Aorta (tissue), 5 donors: Measurements from ENCODE around the gene ZCWPW1. TPM values are rescaled to one million over a fixed set of nuclear protein-coding genes. Genes with fewer than 3 reads are reported as not detected.
"Not testable (repeated sequence)": the region's sequence is repeated elsewhere in the genome, so short reads cannot be mapped to it uniquely, and the experiment has no call there.

Experiments used
- ATAC-seq: fragments of 200-7000 bp; cut with Tn5 transposase; one replicate; pipeline ENCODE4 v1.9.1; 2022; ENCODE audit warnings: moderate library complexity; ENCODE audit not compliant: low FRiP score
- DNase-seq, 2 donors: peaks; one replicate each; pipeline ENCODE4 v3.0.0-alpha.2; 2020
- H3K27ac ChIP-seq, 2 donors: one replicate each; pipeline ENCODE4 v1.5.1; 2013; ENCODE audit warnings: low read length in 2 of 2, mild to moderate bottlenecking in 2 of 2, moderate library complexity in 2 of 2, control low read depth in 1 of 2, inconsistent platforms in 1 of 2, low read depth in 1 of 2
- H3K27me3 ChIP-seq, 2 donors: one replicate each; pipeline ENCODE4 v1.6.1; 2013; ENCODE audit warnings: control low read depth in 1 of 2, low read length in 1 of 2, mild to moderate bottlenecking in 1 of 2, moderate library complexity in 1 of 2; ENCODE audit not compliant: insufficient read depth in 2 of 2, control insufficient read depth in 1 of 2
- H3K36me3 ChIP-seq, 2 donors: one replicate each; pipeline ENCODE4 v1.6.1; 2013; ENCODE audit warnings: control low read depth in 1 of 2, low read length in 1 of 2, mild to moderate bottlenecking in 1 of 2; ENCODE audit not compliant: insufficient read depth in 2 of 2, control insufficient read depth in 1 of 2
- H3K4me1 ChIP-seq, 2 donors: one replicate each; pipeline ENCODE4 v1.6.1; 2013; ENCODE audit warnings: low read length in 2 of 2, control low read depth in 1 of 2, mild to moderate bottlenecking in 1 of 2, moderate library complexity in 1 of 2; ENCODE audit not compliant: insufficient read depth in 2 of 2, control insufficient read depth in 1 of 2
- H3K4me3 ChIP-seq, 2 donors: one replicate each; pipeline ENCODE4 v1.5.1; 2013; ENCODE audit warnings: low read length in 2 of 2, control low read depth in 1 of 2, mild to moderate bottlenecking in 1 of 2
- H3K9me3 ChIP-seq: one replicate; pipeline ENCODE4 v1.6.1; 2013; ENCODE audit warnings: mild to moderate bottlenecking, low read length; ENCODE audit not compliant: control insufficient read depth
- WGBS, 2 donors: extraction: QIAGEN DNeasy Blood & Tissue Kit; methylation state at CpG; one replicate each; pipeline ENCODE4 v1.1.7; 2013; 5-methylcytosine and 5-hydroxymethylcytosine counted together
- intact Hi-C, 2 donors: fragments of 100-400 bp; cut with DNase I; formaldehyde crosslinking; loops; one replicate each; pipeline versions ENCODE4 v1.14.2 to v1.15.0; 2022
- polyA plus RNA-seq, 2 donors: library from polyadenylated mRNA; stranded (reverse); fragments of 200-250 nt; gene quantifications; one replicate each; pipeline ENCODE4 v1.2.3, GENCODE V29; 2013
- total RNA-seq, 2 donors: library from RNA; stranded (reverse); fragmentation: NEBNext Ultra II Directional; extraction: Animal tissue kit (Norgen Biotek cat#: 25700); gene quantifications; one replicate each; pipeline ENCODE4 v1.2.1, GENCODE V29; 2021
- donor health status: healthy with polysubstance abuse.
- donor health status: Bipolar disorder and iron deficiency.
- donor health status: DM: no; HTN: no; CAD: no.
- donor health status: DM: no; HTN: no; CAD: no.
- donor health status: DM: yes; HTN: yes; CAD: no.

ZCWPW1 gene
- total and polyA plus RNA-seq, 4 donors: 2.2 to 18.7 (median 4.2) TPM

GRCh38 chr7:100370746-100371145 lies 57.8 kb downstream of the ZCWPW1 start:
- no peak overlapping the region for H3K27ac ChIP-seq
- ATAC-seq: no peak
- no peaks in the 10 kb centered on the region for H3K9me3 ChIP-seq
- DNase-seq: peak in 1 of 2 donors; percentile 30
- intact Hi-C loops: no loop called here
- no peaks in the 10 kb centered on the region for H3K36me3 ChIP-seq
- H3K27me3 ChIP-seq: no peaks in the 10 kb centered on the region
- no peak overlapping the region for H3K4me3 ChIP-seq
- H3K4me1 ChIP-seq: no peaks in the 10 kb centered on the region
- 69 to 73% methylated on average over 6 of the region's 6 CpGs for WGBS, 2 donors

- H3K27ac ChIP-seq: no peak overlapping the region
- 10 to 19% methylated on average over 4 of the region's 4 CpGs for WGBS, 2 donors
- H3K4me3 ChIP-seq: no peak overlapping the region
- H3K9me3 ChIP-seq: no peaks in the 10 kb centered on the region
- intact Hi-C loops: no loop called here
- no peaks in the 10 kb centered on the region for H3K36me3 ChIP-seq
- no peaks in the 10 kb centered on the region for H3K27me3 ChIP-seq
- no peaks in the 10 kb centered on the region for H3K4me1 ChIP-seq
- peak in 1 of 2 donors; percentile 24 for DNase-seq
- ATAC-seq: no peak
Observed at GRCh38 chr7:100370303-100370702, 58.2 kb downstream of the ZCWPW1 start.

- Histone ChIP-seq H3K4me3 (no peak overlapping the region), H3K9me3 (no peaks in the 10 kb centered on the region), H3K36me3 (no peaks in the 10 kb centered on the region), H3K27ac (no peak overlapping the region), H3K4me1 (no peaks in the 10 kb centered on the region), H3K27me3 (no peaks in the 10 kb centered on the region)
- 63 to 72% methylated on average over 6 of the region's 6 CpGs for WGBS, 2 donors
- DNase-seq: peak; percentile 76 to 90
- peak; percentile 66 for ATAC-seq
- intact Hi-C loops: no loop called here
Observed at GRCh38 chr7:100369105-100369504, 59.4 kb downstream of the ZCWPW1 start.

DNA sequence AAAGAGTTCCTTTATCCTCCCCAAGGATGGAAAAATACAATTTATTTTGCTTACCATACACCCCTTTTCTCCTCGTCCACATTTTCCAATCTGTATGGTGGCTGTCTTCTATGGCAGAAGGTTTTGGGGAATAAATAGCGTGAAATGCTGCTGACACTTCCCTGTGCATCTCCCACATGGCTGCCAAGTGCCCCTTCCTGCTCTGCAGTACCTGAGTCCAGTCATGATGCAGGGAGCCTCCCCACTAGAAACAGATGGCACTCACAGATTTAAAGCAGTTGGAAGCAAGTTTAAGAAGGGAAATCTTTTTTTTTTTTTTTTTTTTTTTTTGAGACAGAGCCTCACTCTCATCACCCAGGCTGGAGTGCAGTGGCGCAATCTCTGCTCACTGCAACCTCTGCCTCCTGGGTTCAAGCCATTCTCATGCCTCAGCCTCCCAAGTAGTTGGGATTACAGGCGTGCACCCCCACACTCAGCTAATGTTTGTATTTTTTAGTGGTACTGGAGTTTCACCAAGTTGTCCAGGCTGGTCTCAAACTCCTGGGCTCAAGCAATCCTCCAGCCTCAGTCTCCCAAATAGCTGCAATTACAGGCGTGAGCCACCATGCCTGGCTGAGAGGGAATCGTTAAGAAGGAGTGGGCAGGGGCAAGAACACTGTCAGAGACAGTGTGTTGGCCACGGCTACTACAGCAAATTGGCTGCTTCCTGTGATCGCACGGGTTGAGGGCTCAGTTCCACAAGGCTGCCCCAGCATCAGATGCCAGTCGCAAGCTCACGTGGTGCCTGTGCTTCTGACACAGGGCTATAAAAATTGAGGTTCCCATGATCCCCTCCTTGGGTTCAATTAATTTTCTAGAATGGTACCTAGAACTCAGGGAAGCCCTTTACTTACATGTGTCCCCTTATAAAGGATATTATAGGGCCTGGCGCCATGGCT lies 60.6 kb downstream of the ZCWPW1 start:
- H3K4me1 ChIP-seq: no peaks in the 10 kb centered on the region
- WGBS, 2 donors: 86 to 90% methylated on average over 12 of the region's 12 CpGs
- DNase-seq (peak; percentile 69 to 79), ATAC-seq (no peak)
- H3K27me3 ChIP-seq: no peaks in the 10 kb centered on the region
- no peak overlapping the region for H3K4me3 ChIP-seq
- no peaks in the 10 kb centered on the region for H3K9me3 ChIP-seq
- no peaks in the 10 kb centered on the region for H3K36me3 ChIP-seq
- no peak overlapping the region for H3K27ac ChIP-seq
- intact Hi-C loops: no loop called here

DNA sequence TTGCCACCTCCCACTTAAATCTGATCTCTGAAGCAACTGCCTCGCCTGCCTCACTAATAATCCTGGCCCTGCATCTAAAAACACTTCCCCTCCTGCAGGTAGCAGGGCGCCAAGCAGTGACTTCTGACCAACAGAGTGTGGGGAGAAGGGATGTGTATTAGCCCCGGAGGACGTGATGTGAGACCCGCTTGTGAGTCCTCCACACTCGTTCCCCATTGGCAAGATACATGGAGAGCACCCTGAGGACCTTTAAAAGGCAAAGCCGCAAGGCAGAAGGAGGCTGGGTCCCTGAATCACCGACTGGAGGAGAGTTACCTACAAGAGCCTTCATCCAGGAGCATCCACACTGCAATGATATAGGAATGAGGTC lies 61.3 kb downstream of the ZCWPW1 start:
- no peaks in the 10 kb centered on the region for H3K4me1 ChIP-seq
- DNase-seq (peak in 1 of 2 donors; percentile 39), ATAC-seq (no peak)
- H3K27me3 ChIP-seq: no peaks in the 10 kb centered on the region
- no peak overlapping the region for H3K27ac ChIP-seq
- no peak overlapping the region for H3K4me3 ChIP-seq
- no peaks in the 10 kb centered on the region for H3K36me3 ChIP-seq
- intact Hi-C loops: no loop called here
- H3K9me3 ChIP-seq: no peaks in the 10 kb centered on the region
- WGBS, 2 donors: 93 to 95% methylated on average over 8 of the region's 8 CpGs

GRCh38 chr7:100366411-100367250 lies 61.9 kb downstream of the ZCWPW1 start:
- Histone ChIP-seq H3K27ac (no peak overlapping the region), H3K9me3 (no peaks in the 10 kb centered on the region), H3K4me1 (no peaks in the 10 kb centered on the region), H3K27me3 (no peaks in the 10 kb centered on the region), H3K36me3 (peaks cover 0 to 5% of the 10 kb centered on the region in 2 donors), H3K4me3 (no peak overlapping the region)
- 89 to 92% methylated on average over 16 of the region's 16 CpGs for WGBS, 2 donors
- DNase-seq (peak in 1 of 2 donors; percentile 57), ATAC-seq (no peak)
- intact Hi-C loops: no loop called here

GRCh38 chr7:100365998-100366367 lies 62.5 kb downstream of the ZCWPW1 start:
- ATAC-seq, H3K36me3 ChIP-seq, H3K27ac ChIP-seq, H3K4me1 ChIP-seq, DNase-seq, H3K9me3 ChIP-seq, intact Hi-C loops, H3K4me3 ChIP-seq, H3K27me3 ChIP-seq: not testable (repeated sequence)
- WGBS, 2 donors: 96% methylated on average over 7 of the region's 7 CpGs

DNA sequence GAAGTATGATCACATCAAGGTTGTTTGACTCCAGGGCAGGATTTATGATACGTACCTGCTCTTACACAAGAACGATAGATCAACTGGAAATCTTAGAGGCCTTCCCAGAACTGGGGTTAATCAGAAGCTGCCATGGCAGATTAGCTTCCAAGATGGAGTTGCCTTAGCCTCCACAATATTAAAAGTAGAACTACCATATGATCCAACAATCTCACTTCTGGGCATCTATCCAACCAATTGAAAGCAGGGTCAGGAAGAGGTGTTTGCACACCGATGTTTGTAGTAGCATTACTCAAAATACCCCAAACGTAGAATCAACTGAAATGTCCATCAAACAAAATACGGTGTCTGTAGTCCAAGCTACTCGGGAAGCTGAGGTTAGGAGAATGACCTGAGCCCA lies 64.0 kb downstream of the ZCWPW1 start:
- Histone ChIP-seq H3K27ac (no peak overlapping the region), H3K9me3 (no peaks in the 10 kb centered on the region), H3K27me3 (no peaks in the 10 kb centered on the region), H3K36me3 (peaks cover under 1 to 7% of the 10 kb centered on the region in 2 donors), H3K4me1 (no peaks in the 10 kb centered on the region), H3K4me3 (no peak overlapping the region)
- ATAC-seq: no peak
- DNase-seq: no peak
- intact Hi-C loops: no loop called here
- WGBS, 2 donors: 90 to 91% methylated on average over 6 of the region's 6 CpGs
